HG03442 (cell line): Measurements from ENCODE around the gene FBXO21.

Experiments used
- ATAC-seq: cut with Tn5 transposase; IDR thresholded peaks from one replicate; pipeline ENCODE4 v1.9.1; 2021; ENCODE audit warnings: mild to moderate bottlenecking, moderate library complexity; ENCODE audit not compliant: unreplicated experiment

The FBXO21 gene

DNA sequence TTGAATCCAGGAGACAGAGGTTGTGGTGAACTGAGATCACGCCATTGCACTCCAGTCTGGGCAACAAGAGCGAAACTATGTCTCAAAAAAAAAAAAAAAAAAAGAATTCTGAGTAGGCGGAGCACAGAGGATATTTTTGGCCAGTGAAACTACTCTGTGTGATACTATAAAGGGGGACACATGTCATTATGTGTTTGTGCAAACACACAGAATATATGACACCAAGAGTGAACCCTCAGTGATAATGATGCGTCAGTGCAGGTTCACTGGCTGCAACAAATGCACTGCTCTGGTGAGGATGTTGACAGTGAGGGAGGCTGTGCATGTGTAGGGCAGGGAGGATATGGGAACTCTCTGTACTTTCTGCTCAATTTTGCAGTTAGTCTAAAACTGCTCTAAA is 24.2 kb downstream of the FBXO21 start:
- no peak for ATAC-seq

GRCh38 chr12:117165342-117165741 is 24.9 kb downstream of the FBXO21 start:
- ATAC-seq: no peak

DNA sequence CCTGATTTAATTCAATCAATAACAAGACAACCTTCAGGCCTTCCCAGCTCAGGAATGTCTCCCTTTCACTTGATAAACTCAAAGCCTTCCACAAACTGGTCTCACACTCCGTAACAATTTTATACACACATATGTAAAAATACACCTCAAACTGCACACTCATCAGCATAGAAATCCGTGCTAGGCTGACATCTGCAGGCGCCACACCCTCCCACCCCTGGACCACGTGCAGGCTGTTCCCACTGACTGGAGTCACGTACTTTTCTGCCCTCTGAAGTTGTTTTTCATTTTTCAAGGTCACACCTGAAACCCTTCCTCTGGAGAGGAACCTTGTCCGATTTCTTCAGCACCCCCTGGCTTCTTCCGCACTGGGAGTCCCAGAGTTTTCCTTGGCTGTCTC is 27.6 kb downstream of the FBXO21 start:
- no peak for ATAC-seq

GRCh38 chr12:117162167-117162539 is 28.1 kb downstream of the FBXO21 start:
- no peak for ATAC-seq

GRCh38 chr12:117161460-117162166 is 28.7 kb downstream of the FBXO21 start:
- ATAC-seq: no peak

GRCh38 chr12:117159674-117160073 is 30.6 kb downstream of the FBXO21 start:
- ATAC-seq: no peak

- ATAC-seq: no peak
Measured at GRCh38 chr12:117158911-117159553, 31.2 kb downstream of the FBXO21 start.

GRCh38 chr12:117158096-117158495 is 32.2 kb downstream of the FBXO21 start:
- no peak for ATAC-seq

GRCh38 chr12:117155278-117156060 is 34.8 kb downstream of the FBXO21 start:
- peak; percentile 68 for ATAC-seq

DNA sequence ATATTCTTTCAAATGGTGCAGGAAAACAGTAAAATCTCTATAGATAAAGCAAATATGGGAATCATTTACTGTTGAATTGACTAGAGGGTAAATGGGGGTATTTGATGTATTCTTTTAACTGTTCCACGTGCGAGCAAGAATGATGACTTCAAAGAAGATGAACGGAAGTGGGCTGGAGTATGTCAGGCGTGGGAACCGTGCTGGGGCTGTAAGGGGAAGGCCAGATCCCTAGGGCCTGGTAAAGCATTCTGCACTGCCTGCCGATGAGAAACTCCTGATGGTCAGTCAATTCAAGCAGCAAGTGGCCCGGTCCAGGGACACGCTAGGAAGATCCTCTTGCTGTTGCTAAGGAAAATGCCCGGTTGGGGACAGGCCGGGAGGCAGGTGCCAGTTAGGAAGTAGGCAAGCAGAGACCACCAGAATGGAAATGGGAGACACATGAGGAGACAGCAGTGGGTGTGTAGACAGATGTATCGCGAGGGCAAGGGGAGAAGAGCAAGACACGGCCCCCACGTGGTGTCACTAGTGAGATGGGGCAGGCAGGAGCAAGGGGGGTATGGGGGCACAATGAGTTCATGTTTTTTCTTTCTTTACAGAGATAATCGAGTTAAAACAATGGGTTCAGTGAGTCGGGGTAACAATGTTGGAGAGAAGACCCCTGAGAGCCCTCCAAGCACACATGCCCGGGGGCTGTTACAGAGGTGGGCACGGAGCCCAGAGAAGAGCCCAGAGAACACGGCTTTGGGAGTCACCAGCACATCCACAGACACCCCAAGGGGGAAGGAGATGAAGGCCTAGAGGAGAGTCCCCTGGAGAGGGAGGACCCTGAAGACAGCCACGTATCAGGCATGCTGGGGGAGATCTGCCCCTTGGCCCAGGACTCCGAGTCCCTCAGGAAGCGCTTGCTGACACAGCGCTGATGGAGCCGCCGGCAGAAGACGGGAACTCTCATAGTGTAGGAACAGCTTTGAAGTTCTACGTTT is 37.2 kb downstream of the FBXO21 start:
- ATAC-seq: no peak

DNA sequence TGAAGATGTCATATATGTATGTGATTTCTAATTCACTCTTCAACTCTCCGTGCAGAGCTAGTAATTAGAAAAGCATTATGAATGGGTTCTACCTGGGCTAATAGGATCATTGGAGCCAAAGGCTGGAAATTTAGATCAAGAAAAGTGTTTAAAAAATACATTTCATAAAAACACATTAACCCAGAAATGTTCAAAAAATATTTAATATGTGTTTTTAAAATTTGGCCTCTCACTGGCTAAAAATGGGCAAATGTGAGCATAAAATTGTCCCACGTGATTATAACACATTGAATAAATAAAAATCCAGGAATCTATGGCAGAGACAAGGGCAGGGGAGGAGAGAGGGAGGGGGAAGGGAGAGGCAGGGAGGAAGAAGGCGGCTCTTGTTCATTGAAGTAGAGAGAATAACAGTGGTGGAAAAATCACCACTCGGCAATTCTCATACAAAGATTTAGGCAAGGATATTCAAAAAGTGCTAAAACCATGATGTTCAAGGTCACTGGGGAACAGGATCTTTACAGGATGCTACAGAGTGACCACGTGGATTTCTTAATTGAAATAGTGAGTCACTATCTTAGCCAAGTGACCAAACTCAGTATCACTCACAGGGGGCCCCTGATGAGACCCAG is 38.8 kb downstream of the FBXO21 start:
- ATAC-seq: no peak

- no peak for ATAC-seq
Measured at GRCh38 chr12:117149431-117149830, 40.8 kb downstream of the FBXO21 start.

DNA sequence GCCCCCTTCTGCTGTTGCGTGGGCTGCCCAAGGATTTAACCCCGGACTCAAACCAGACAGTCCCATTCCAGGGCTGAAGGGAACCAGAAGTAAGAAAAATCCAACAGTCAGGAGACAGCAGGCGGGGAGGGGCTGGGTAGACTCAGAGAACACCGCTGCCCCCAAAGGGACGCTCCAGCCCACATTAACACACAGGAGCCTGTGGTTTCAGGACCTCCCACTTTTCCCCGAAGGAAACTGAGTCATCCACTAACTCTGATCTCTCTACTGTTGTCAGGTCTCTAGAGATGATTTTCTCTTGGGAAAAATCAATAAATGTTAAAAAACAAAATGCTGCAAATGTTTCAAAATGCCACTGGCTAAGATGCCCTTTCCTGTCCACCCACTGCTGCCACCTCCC is 41.6 kb downstream of the FBXO21 start:
- ATAC-seq: no peak

DNA sequence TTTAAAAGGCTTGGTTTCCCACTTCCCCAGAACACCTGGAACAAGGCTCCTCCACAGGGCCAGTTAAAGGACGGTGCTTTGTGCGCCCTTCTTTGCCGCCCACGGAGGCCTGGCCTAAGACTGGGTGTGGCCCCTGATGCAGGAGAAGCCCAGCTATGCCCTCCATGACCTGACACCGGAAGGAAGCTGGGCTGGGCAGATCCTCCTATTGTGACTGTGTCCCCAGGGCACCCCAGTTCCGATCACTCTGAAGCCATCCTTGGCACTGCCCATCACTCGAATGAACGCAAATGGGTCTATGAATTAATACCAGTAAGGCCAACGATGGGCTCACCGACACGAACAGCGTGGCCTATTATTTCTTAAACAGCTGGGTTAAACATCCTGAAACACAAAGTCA is 42.6 kb downstream of the FBXO21 start:
- ATAC-seq: no peak

DNA sequence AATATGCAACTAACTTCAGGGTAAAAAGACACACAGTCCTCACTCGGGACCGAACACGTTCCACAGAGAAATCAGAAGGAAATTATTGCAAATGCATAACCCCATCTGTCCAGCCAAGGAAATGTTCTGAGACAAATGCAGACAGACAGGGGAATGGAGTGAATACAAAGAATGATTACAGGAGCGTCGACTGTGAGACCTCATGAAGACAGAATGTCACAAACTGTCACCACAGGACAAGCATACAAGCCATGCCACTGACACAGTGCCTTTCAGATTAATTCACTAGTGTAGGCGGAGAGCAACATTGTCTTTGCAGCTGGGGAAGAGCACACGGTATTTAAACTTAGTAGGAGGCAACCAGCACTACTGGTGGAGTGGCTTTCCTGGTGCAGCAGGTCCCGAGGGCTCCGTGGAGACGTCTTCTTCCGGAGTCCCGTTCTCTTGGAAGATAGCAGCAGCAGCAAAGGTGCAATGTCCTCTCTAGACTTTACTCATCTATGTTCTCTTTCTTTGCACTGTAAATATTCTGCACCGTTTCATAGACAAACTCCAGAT is 44.6 kb downstream of the FBXO21 start:
- ATAC-seq: no peak

DNA sequence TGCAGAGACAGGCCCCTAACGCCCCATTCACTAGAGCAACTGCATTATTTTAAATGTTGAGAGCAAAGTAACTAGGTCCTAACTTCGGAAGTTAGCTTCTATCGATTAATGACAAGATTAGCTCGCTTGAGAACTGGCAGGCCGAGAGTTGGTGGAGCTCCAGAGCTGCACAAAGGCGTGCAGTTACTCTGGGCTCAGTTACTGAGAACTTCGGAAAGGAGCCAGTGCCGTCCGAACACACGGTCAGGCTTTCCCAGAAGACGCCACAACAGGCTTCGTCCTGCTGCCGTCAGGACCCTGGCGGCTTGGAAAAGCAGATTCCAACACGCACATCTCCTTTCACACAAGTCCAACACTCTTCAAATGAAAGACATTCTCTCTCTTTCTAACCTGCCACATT is 45.7 kb downstream of the FBXO21 start:
- ATAC-seq: no peak

GRCh38 chr12:117143008-117143532 is 47.2 kb downstream of the FBXO21 start:
- ATAC-seq: peak; percentile 56

GRCh38 chr12:117142094-117142493 is 48.2 kb downstream of the FBXO21 start:
- ATAC-seq: peak; percentile 48

DNA sequence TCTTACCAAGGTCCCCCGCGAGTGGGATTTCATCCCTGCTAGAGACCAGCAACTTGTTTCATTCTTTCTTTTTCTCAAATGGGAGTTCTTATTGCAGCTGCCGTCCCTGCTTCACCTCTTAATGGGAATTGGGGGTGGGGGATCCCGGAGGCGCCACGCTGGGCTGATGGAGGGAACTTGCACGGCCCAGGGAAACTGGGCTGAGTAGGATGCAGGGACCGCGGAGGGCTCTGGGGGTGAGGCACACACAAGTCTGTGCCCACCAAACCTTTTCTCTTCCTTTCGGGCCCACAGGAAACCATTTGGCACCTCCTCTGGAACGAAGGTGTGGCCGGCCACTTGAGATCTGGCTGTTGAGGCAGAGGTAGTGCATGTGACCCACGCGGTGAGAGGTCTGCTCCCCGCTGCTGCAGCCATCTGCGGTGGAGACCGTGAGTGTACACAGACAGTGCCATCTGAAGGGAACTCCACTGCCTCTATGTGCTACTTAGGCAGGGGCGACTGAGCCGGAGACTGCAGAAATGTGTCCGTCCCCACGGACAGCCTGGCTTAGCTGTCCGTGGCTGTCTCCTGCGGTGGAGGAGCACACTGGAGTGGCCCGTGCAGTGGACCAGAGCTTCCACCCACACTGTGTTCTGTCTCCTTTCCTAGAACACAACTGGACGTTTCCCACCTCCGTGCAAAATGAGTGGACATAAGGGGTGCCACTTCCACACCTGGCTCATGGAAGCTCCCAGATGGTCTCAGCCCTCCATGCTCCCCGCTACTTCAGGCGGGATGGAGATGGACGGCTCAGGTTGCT is 49.0 kb downstream of the FBXO21 start:
- ATAC-seq: no peak
